ENCODE results near the gene ABHD17C. TPM values are rescaled to one million over a fixed set of nuclear protein-coding genes. Genes with fewer than 3 reads are reported as not detected.
A peak's percentile ranks its signal among the peaks of the same experiment; 100 is the strongest.
"Not testable (repeated sequence)": the region's sequence is repeated elsewhere in the genome, so short reads cannot be mapped to it uniquely, and the experiment has no call there.

The ABHD17C gene
- polyA plus RNA-seq, 6 donors from 2014 or later, result 0.29 to 1.0 (median 0.37) TPM; not detected in 1

DNA sequence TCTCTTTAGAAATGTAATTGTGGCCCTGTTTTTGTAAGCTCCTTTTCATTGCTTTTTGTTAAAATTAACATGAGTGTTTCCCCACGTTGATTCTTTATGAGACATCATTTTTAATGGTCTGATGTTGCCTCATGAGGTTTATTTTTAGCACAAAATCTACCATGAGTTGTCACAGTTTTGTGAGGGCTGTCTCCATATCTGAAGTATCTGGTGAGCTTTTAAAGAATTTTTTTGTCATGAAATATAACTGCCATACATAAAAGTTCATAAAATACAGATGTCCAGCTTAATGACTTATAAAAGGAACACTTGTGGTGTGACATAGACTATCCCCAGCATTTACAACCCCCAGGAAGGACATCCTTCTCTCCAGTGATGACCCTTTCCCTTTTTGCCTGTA, 49.7 kb downstream of the ABHD17C start:
- ATAC-seq (ENCODE audit: low read depth in 2 of 2) (no peak), DNase-seq (no peak)
- Mint-ChIP-seq H3K4me1 (no peaks in the 10 kb centered on the region), H3K9me3 (peaks cover 2 to 11% (median 6%) of the 10 kb centered on the region in 7 donors), H3K36me3 (peaks cover 5 to 8% of the 10 kb centered on the region in 2 donors), H3K27ac (no peak overlapping the region), H3K4me3 (no peak overlapping the region), H3K27me3 (no peaks in the 10 kb centered on the region)

DNA sequence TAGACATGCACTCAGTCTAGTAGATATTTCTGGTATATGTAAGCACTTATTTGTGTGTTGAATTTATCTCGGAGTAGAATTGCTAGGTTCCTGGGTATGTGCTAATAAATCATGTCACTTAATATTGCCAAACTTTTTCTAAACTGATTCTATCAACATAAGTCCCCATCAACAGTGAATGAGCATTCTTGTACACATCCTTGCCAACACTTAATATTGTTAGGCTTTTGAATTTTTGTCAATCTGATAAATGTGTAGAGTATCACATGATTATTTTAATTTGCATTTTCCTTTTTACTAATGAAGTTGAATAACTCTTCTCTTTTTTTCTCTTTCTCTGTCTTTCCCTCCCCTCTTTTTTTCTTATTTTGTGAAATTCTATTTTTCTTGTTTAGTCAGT, 50.8 kb downstream of the ABHD17C start:
- Mint-ChIP-seq H3K9me3 (peaks cover 2 to 11% (median 5%) of the 10 kb centered on the region in 7 donors), H3K27me3 (no peaks in the 10 kb centered on the region), H3K36me3 (peaks cover 5 to 8% of the 10 kb centered on the region in 2 donors), H3K4me3 (no peak overlapping the region), H3K4me1 (no peaks in the 10 kb centered on the region), H3K27ac (no peak overlapping the region)
- DNase-seq (no peak), ATAC-seq (ENCODE audit: low read depth in 2 of 2) (no peak)

DNA sequence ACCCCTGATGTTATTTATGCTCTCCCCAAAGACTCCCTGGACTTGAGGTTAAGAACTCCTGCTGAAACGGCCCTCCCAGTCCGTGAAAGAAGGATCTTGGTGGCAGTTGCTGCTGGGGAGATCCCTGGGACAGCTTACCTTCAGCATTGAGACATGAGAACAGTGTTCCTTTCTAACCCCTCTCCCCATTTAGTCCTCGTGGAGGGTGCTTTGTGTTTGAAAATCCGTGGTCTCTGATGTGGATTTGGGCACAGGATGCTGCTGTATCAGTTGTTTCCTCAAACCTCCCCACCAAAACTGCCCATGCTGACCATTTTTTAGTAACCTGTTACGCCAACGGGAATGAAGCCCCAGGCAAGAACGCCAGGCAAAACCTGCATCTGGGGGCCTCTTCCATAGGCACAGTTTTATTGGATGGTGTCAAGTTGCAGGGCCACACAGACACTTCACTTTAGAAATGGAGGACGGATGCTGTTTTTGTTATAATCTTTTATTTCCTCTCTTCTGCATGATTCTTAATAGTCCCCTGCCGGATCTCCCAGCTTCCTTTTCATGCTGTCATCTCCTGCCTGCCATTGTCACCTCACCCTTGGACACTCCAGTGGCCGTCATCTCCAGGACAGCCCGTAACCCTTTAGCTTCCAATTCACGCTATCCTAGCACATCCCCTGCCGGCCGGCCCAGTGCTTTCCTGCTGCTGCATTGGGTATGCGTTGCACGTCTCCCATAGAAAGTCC, 52.4 kb downstream of the ABHD17C start:
- H3K27me3 Mint-ChIP-seq, result no peaks in the 10 kb centered on the region
- DNase-seq, result no peak
- ATAC-seq (ENCODE audit: low read depth in 2 of 2), result no peak
- H3K9me3 Mint-ChIP-seq, result peaks cover 2 to 11% (median 5%) of the 10 kb centered on the region in 7 donors
- H3K4me1 Mint-ChIP-seq, result no peaks in the 10 kb centered on the region
- no peak overlapping the region for H3K27ac Mint-ChIP-seq
- peaks cover 5 to 8% of the 10 kb centered on the region in 2 donors for H3K36me3 Mint-ChIP-seq
- H3K4me3 Mint-ChIP-seq, result no peak overlapping the region

GRCh38 chr15:80749589-80749988, 54.5 kb downstream of the ABHD17C start:
- DNase-seq (no peak), ATAC-seq (ENCODE audit: low read depth in 2 of 2) (no peak)
- Mint-ChIP-seq H3K27me3 (no peaks in the 10 kb centered on the region), H3K4me1 (no peaks in the 10 kb centered on the region), H3K9me3 (peaks cover 2 to 11% (median 5%) of the 10 kb centered on the region in 7 donors), H3K4me3 (no peak overlapping the region), H3K27ac (no peak overlapping the region), H3K36me3 (peaks cover 5 to 8% of the 10 kb centered on the region in 2 donors)

DNA sequence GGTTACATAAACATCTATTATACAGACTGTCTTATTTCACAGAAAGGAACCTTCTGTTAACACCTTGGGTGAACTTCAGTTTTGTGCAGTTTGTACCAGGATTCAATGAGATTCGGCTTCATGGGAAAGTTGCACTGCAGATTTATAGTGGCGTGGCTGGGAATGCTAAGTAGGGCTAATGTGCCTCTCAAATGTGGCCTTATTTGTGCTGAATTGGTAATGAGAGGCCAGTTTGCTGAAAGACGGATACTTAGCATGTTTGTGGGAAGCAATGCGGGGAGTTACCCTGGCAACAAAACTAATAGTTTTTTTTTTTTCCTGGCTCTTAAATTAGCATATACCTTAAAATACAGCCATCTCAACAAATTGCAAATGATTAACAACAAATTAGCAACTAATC, 55.5 kb downstream of the ABHD17C start:
- no peak for DNase-seq
- Mint-ChIP-seq H3K36me3 (peaks cover 5 to 8% of the 10 kb centered on the region in 2 donors), H3K27ac (no peak overlapping the region), H3K27me3 (no peaks in the 10 kb centered on the region), H3K4me3 (no peak overlapping the region), H3K4me1 (no peaks in the 10 kb centered on the region), H3K9me3 (peaks cover 2 to 10% (median 5%) of the 10 kb centered on the region in 7 donors)
- ATAC-seq (ENCODE audit: low read depth in 2 of 2), result no peak

DNA sequence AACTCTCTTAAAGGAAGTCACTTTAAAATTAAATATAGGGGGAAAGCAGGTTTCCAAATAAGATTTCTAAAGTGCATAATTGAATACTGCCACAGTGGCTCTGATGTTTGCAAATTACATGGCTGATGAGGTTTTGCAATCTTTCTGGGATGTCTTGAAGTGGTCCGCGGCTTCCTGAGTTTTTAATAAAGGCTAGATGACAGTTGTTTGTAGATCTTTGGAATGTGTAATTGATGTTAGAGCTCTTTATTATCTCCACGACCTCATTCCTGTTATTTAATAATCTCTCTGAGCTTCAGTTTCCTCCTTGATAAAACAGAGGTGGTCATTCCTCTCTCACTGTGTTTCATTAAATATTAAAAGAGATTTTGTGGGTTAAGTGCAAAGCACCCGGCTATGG, 57.1 kb downstream of the ABHD17C start:
- ATAC-seq (ENCODE audit: low read depth in 2 of 2), result no peak
- H3K36me3 Mint-ChIP-seq, result no peaks in the 10 kb centered on the region

DNA sequence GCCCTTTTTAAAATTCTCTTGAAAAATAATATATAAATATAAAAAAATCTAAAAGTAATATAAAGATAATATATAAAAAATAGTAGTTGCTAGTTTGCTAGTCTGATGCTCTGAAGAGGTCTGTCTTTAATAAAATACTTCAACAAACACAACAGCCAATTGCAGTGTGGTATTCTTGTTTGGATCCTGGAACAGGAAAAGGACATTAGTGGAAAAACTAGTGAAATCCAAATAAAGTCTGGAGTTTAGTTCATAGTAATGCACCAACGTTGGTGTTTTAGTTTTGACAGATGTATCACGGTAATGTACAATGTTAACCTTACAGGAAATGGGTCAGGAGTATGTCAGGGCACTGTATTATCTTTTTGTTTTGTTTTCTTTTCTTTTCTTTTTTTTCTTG, 58.1 kb downstream of the ABHD17C start:
- H3K9me3 Mint-ChIP-seq, result no peaks in the 10 kb centered on the region
- no peaks in the 10 kb centered on the region for H3K36me3 Mint-ChIP-seq
- no peak overlapping the region for H3K4me3 Mint-ChIP-seq
- ATAC-seq (ENCODE audit: low read depth in 2 of 2), result no peak
- H3K27me3 Mint-ChIP-seq, result no peaks in the 10 kb centered on the region
- no peak for DNase-seq
- H3K27ac Mint-ChIP-seq, result no peak overlapping the region
- H3K4me1 Mint-ChIP-seq, result no peaks in the 10 kb centered on the region

More for the DNA sequence above, 57.1 kb downstream of the ABHD17C start:
- Mint-ChIP-seq H3K4me3 (no peak overlapping the region), H3K27ac (no peak overlapping the region), H3K4me1 (no peaks in the 10 kb centered on the region), H3K9me3 (no peaks in the 10 kb centered on the region), H3K27me3 (no peaks in the 10 kb centered on the region)
- no peak for DNase-seq

DNA sequence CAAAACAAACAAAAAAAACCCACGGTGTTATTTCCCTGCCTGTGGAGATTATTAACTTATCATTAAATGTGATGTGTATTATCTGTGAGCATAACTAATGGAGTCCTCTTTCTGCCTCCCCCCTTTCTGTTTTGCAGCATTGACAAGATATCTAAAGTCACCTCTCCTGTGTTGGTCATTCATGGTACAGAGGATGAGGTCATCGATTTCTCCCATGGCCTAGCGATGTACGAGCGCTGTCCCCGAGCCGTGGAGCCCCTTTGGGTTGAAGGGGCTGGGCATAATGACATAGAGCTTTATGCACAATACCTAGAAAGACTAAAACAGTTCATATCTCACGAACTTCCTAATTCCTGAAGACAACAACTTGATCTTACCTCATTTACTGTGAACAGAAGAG, 58.9 kb downstream of the ABHD17C start:
- no peaks in the 10 kb centered on the region for H3K36me3 Mint-ChIP-seq
- DNase-seq, result no peak
- H3K27ac Mint-ChIP-seq, result no peak overlapping the region

DNA sequence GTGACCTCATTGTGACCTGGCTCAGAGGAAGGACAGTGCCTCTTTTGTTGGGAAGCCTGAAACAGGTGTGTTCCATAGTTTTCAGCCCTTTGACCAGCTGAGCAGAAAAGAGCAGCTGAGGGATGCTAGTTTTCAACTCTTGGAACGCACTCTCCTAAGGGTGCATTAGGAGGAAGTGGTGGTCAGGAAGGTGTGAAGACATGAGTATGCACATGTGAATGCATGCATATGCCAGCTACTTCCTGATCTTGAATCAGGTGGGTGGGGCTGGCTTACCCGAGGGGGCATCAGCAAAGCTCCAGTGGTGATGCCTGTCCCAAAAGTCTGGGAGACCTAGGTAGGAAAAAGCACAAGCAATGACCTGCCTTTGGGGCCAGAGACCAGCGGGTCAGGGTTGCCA, 60.8 kb downstream of the ABHD17C start:
- H3K36me3 Mint-ChIP-seq, result no peaks in the 10 kb centered on the region
- H3K27me3 Mint-ChIP-seq, result no peaks in the 10 kb centered on the region
- peaks cover 0 to under 1% (median 0%) of the 10 kb centered on the region in 7 donors for H3K9me3 Mint-ChIP-seq
- DNase-seq (no peak), ATAC-seq (ENCODE audit: low read depth in 2 of 2) (no peak)
- no peaks in the 10 kb centered on the region for H3K4me1 Mint-ChIP-seq
- H3K4me3 Mint-ChIP-seq, result no peak overlapping the region
- peak overlapping the region in 1 of 6 donors; percentile 35 for H3K27ac Mint-ChIP-seq

More for the DNA sequence above, 58.9 kb downstream of the ABHD17C start:
- ATAC-seq (ENCODE audit: low read depth in 2 of 2), result no peak
- Mint-ChIP-seq H3K9me3 (no peaks in the 10 kb centered on the region), H3K4me3 (no peak overlapping the region), H3K27me3 (no peaks in the 10 kb centered on the region), H3K4me1 (no peaks in the 10 kb centered on the region)

GRCh38 chr15:80758130-80758745, 63.1 kb downstream of the ABHD17C start:
- Mint-ChIP-seq H3K36me3 (no peaks in the 10 kb centered on the region), H3K27ac (no peak overlapping the region), H3K9me3 (peaks cover 0 to 2% (median 0%) of the 10 kb centered on the region in 7 donors), H3K27me3 (no peaks in the 10 kb centered on the region), H3K4me1 (no peaks in the 10 kb centered on the region), H3K4me3 (no peak overlapping the region)
- ATAC-seq (ENCODE audit: low read depth in 2 of 2) (no peak), DNase-seq (no peak)

DNA sequence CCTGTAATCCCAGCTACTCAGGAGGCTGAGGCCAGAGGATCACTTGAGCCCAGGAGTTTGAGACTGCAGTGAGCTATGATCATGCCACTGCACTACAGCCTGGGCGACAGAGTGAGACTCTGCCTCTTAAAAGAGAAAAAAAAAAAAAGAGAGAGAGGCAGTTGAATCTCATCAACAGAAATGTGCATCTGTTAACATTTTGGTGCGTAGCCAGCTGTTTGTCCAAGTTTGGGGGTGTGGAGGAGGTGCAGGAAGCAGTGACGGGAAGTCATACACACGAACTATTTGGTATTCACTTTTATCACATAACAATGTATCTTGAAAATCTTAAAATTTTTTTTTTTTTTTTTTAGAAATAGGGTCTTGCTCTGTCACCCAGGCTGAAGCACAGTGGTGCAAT, 65.8 kb downstream of the ABHD17C start:
- peak overlapping the region in 1 of 6 donors; percentile 51 for H3K27ac Mint-ChIP-seq

DNA sequence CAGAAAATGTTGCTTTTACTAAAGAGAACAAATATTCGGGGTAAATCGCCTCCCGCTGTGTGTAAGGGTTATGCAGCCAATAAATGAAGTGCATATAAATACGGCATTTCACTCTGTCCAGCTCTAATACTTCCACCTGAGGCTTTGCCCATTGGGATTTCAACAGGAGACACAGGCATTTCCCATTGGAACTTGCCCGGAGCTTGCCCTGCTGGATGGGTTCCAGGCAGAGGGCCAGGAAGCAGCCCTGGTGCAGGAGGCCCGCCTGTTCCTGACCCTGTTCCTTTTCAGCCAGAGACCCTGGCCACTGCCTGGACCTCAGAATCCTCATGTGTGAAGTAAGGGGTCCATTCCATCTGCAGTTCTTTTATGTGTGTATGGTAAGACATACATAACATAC, 66.6 kb downstream of the ABHD17C start:
- Mint-ChIP-seq H3K36me3 (no peaks in the 10 kb centered on the region), H3K27me3 (no peaks in the 10 kb centered on the region), H3K27ac (no peak overlapping the region), H3K4me1 (no peaks in the 10 kb centered on the region), H3K9me3 (peaks cover 0 to 2% (median 0%) of the 10 kb centered on the region in 7 donors), H3K4me3 (no peak overlapping the region)
- DNase-seq (no peak), ATAC-seq (ENCODE audit: low read depth in 2 of 2) (no peak)

More for the DNA sequence above, 65.8 kb downstream of the ABHD17C start:
- DNase-seq (no peak), ATAC-seq (ENCODE audit: low read depth in 2 of 2) (no peak)
- Mint-ChIP-seq H3K27me3 (no peaks in the 10 kb centered on the region), H3K9me3 (peaks cover 0 to 2% (median 0%) of the 10 kb centered on the region in 7 donors), H3K4me3 (no peak overlapping the region), H3K4me1 (no peaks in the 10 kb centered on the region), H3K36me3 (no peaks in the 10 kb centered on the region)

DNA sequence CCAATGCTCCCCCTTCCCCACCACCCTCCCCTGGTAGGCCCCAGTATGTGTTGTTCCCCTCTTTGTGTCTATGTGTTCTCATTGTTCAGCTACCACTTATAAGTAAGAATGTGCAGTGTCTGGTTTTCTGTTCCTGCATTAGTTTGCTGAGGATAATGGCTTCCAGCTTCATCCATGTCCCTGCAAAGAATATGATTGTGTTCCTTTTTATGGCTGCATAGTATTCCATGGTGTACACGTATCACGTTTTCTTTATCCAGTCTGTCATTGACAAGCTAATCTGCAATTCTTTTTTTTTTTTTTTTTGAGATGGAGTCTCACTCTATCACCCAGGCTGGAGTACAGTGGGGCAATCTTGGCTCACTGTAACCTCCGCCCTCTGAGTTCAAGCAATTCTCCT, 68.1 kb downstream of the ABHD17C start:
- not testable (repeated sequence) for H3K36me3 Mint-ChIP-seq; H3K27me3 Mint-ChIP-seq; H3K27ac Mint-ChIP-seq; ATAC-seq (ENCODE audit: low read depth in 2 of 2); H3K4me1 Mint-ChIP-seq; H3K4me3 Mint-ChIP-seq; H3K9me3 Mint-ChIP-seq; DNase-seq

DNA sequence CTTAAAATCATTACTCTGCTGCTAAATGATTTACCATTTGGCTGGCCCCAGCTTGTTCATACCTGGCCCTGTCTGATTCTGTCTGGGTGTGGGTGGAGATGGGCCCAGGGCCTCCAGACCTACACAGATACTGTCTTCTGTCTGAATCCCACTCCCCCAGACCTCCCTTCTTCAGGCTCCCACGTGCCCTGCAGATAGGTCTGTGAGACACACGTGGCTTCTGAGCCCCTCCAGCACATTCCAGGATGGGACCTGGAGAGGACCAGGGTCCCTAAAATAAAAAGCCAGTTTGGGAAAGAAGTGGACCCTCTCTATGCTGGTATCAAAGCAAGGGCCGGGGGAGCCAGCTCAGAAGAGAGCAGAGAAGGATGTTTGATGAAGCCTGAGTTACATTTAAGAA, 69.4 kb downstream of the ABHD17C start:
- no peak overlapping the region for H3K27ac Mint-ChIP-seq
- H3K27me3 Mint-ChIP-seq, result no peaks in the 10 kb centered on the region
- no peaks in the 10 kb centered on the region for H3K4me1 Mint-ChIP-seq
- no peak overlapping the region for H3K4me3 Mint-ChIP-seq
- no peak for DNase-seq
- no peak for ATAC-seq (ENCODE audit: low read depth in 2 of 2)
- peaks cover 0 to 2% (median 0%) of the 10 kb centered on the region in 7 donors for H3K9me3 Mint-ChIP-seq
- H3K36me3 Mint-ChIP-seq, result no peaks in the 10 kb centered on the region
